ENCODE measurements around the gene UNK.

Gene UNK

DNA sequence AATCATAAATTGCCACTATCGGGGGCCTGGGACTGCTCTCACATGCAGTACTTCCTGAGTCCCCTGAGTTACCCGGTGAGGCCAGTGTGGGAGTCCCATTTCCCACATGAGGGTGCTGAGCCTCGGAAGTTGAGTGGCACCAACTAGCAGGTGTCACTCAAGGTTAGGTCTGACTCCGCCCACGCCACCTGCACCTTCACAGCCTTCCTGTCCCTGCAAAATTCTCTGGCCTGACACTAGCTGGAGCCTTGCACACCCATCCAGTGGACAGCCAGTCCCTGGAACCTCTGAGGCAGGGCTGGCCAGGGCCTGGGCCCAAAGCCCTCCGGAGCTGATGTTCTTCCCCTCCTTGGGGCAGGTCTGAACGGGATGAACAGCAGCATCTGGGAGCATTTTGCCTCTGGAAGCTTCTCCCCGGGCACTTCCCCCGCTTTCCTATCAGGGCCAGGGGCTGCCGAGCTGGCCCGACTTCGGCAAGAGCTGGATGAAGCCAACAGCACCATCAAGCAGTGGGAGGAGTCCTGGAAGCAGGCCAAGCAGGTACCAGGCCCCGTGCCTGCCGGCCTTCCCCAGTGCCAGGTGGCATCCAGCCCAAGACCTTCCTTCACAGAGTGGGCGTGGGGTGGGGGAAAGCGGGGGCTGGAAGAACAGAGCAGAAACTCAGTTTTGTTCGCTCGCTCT is 37.7 kb downstream of the UNK start:
- no peak for DNase-seq

DNA sequence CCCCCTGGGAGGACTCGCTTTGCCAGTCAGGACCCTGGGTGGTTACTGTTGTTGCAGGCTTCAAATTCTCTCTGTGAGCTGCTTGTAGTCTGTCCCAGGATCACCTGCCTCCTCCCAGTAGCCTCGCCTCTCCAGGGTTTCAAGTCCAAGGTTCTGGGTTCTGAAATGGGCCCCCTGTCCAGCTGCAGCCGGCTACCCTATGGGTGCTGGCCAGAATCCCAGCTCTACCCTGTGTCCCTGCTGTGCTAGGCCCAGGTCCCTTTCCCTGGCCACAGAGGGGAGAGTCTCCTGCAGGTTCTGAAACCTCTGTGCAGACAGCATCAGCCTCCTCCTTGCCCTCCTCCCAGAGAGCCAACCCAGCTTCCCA is 38.2 kb downstream of the UNK start:
- no peak for DNase-seq

DNA sequence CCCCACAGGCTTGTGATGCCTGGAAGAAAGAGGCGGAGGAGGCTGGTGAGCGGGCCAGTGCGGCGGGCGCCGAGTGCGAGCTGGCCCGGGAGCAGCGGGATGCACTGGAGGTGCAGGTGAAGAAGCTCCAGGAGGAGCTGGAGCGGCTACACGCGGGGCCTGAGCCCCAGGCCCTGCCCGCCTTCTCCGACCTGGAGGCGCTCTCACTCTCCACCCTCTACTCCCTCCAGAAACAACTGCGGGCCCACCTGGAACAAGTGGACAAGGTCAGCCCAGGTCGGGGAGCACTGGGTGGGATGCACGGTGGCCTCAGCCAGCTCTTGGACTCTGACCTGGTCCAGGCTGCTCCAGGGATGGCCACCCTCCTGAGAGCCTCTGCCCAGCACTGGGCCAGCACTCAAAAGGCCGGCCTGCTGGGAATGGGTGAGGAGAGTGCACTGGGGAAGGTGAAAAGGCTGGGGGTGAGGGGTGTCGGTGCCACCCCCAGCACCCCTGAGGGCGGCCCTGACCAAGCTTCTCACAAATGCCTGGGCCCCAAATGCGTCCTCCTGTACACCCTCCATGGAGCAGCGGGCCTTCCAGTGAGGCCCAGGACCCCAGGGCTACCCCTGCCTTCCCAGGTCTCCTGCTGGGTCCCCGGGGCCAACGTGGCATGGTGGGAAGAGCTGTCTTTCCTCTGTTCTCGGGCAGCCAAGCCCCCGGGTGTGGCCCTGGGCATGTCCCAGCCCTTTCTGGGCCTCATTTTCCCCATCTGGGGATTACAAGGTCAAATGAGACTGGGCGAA is 38.8 kb downstream of the UNK start:
- DNase-seq = no peak

DNA sequence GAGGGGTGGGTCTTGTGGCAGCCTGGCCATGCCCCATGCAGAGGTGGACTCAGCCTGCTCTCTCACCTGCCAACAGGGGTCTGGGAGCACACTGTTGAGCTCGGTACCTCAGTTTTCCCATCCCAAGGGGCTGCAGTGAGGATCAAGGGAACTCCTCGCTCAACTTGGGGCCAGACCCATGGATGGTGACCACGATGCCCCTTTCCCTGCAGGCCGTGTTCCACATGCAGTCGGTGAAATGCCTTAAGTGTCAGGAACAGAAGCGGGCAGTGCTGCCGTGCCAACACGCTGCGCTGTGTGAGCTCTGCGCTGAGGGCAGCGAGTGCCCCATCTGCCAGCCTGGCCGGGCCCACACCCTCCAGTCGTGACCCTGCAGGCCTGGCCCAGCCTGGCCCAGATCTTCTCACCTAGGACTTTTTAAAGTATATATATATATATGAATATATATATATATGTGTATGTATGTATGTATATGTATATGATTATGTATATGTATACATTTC is 39.5 kb downstream of the UNK start:
- DNase-seq = no peak

DNA sequence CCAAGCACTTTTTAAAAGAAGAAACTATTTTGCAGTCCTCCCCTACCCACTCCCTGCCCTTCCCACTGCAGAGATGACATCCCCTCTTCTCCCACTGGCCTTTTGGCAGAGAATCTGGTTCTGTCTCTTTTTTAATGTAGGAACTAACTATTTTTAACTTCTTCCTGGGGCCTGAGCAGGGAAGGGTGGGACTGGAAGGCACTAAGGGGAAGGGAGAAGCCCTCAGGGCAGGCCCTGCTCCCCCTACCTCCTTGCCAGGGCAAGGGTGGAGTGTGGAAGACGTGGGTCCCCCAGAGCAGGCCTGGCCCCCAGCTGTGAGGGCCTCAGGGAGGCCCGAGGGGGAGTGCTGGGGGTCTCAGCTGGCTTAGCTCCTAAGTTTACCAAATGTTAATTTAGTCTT is 40.1 kb downstream of the UNK start:
- no peak for DNase-seq

DNA sequence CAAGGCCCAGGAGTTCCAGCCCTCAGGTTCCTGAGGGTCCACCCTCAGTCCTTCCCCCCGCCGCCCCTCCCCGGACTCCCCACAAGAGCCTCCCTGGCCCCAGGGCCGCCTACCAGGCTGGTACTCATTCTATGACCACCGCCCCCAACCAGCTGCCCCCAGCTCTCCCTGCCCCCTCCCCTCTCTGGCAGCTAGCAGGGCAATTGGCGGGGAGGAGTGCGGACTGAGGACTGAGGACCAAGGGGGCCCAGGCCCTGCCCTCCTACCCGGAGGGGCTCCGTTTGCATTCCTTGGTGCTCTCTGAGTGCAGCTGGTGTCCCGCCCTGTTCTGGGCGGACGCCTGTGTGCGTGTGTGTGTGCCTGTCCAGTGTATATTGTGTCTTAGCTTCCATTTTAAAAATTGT is 40.5 kb downstream of the UNK start:
- DNase-seq = no peak

DNA sequence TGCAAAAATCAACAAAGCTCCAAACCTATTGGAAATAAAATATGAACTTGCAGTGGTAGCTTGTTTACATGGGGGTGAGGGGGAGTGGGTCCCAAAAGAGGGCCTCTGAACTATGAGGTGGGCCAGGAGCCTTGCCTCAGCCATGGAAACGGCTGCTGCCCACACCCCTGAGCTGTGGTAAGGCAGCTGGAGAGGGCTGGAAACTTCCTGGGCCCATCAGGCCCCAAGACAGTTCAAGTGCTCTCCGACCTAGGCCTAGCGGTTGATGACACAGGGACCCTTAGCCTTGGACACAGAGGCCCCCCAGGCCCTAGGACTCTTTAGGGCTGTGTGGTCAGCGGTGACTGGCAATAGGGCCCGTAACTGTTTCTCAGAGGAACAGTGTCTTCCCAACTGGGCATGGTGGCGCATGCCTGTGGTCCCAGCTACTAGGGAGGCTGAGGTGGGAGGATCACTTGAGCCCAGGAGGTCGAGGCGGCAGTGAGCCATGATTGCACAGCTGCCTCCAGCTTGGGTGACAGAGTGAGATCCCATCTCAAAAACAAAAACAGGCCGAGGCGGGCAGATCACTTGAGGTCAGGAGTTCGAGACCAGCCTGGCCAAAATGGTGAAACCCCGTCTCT is 41.3 kb downstream of the UNK start:
- DNase-seq = no peak

DNA sequence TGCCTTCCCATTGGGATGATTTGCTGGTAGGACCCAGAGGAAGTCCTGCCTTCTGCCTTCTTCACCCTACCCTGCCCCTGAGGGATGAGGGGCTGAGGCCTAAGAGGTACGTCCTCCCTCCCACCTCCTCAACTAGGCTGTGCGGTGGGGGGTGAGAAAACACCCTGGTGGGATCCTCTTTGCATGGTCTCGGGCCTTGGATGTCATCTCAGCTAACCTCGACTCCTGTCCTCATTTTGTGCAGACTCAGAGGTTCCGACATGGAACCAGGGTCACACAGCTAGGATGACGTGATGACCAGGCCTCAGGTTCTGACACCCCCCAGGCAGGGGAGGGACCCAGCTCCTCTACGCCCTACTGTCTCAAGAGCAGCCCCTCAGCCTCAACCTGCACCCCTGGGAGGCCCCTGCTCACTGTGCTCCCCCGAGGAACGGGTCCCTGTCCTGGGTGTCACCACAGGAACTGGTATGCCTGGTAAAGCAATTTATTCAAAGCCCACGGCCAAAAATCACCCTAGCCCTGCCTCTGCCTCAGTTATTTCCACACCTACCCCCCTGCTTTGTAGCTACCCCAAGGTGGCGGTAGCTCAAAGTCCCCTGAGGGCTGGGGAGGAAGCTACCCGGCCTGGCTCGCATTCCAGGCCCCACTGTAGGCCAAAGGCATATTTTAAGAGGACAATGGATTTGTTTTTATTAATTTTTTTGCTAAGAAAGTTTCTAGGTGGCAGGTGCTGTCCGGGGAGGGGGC is 42.1 kb downstream of the UNK start:
- no peak for DNase-seq

DNA sequence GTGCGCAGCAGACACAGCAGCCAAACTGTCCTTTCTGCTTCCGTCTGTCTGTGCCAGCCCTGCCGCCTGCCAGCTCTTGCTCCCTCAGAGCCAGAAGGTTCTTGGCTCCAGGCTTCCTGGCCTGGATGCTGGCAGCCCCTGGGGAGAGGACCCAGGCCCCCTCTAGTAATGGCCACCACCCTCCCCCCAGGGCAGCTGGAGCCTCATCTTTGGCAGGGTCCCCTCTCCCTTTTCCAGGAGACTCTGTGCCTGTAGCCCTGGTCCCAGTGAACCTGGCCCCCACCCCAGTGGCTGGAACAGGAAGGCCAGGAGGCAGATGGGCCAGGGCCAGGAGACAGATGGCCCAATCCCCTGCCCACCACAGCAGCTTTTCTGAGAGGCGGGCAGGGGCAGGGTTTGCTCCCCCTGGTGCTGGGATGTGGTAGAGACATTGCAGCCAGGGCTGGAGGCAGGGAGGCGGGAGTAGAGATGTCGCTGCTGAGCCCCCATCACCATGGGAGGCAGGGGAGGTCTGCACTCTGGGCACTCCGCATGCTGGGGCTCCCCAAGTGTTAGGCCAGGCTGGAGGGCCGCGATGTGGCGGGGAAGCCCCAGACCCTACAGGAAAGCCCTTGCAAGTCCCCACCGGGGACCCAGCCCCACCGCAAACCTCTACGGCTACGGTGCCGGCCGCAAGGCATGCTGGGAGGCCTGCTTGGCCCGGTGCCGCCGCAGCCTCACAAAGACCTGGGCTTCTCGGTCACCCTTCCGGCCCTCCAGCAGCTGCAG is 42.9 kb downstream of the UNK start:
- peak; percentile 63 for DNase-seq

DNA sequence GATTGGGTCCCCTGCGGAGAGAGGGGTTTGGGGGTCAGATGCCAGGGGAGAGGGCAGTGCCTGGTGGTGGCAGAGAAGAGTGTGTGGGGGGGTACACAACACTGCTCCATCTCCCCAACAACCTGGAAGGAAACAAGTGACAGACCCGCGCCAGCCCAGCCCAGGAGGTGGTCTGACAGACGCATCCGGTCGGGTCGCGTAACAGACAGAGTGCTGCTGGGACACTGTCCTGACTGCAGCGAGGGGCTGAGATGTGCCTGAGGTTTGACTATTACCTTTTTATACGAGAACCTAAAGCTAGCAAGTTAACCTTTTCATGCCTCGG is 43.4 kb downstream of the UNK start:
- no peak for DNase-seq

DNA sequence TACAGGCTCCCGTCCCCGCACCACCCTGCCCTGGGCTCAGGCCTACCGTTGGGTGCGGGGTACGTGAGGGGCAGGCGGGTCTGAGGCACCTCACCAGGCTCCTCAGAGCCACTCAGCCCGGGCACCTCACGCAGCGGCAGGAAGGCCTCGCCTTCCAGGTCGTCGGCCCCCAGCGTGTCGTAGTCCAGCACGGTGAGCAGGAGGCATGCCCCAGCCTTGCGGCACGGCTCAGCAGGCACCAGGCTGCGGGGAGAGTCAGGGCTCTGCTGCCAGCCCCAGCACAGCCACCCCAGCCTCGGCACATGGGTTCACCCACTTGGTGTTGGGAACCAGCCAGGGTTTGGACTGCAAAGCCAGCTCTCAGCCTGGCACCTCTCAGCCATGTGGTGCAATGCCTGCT is 44.1 kb downstream of the UNK start:
- no peak for DNase-seq

DNA sequence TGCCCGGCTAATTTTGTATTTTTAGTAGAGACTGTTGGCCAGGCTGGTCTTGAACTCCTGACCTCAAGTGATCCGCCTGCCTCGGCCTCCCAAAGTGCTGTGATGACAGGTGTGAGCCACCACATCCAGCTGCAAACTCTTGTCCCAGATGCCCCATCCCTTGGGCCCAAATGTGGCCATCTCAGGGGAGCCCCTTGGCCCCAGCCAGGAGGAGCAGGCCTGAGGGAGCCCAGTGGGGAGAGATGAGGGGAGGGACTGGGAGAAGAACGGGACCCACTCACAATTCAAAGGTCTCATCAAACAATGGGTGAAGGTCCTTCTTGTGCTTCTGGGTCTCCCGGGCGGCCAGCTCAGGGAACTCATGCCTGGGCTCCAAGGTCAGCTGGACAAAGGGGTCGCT is 45.1 kb downstream of the UNK start:
- DNase-seq = no peak

DNA sequence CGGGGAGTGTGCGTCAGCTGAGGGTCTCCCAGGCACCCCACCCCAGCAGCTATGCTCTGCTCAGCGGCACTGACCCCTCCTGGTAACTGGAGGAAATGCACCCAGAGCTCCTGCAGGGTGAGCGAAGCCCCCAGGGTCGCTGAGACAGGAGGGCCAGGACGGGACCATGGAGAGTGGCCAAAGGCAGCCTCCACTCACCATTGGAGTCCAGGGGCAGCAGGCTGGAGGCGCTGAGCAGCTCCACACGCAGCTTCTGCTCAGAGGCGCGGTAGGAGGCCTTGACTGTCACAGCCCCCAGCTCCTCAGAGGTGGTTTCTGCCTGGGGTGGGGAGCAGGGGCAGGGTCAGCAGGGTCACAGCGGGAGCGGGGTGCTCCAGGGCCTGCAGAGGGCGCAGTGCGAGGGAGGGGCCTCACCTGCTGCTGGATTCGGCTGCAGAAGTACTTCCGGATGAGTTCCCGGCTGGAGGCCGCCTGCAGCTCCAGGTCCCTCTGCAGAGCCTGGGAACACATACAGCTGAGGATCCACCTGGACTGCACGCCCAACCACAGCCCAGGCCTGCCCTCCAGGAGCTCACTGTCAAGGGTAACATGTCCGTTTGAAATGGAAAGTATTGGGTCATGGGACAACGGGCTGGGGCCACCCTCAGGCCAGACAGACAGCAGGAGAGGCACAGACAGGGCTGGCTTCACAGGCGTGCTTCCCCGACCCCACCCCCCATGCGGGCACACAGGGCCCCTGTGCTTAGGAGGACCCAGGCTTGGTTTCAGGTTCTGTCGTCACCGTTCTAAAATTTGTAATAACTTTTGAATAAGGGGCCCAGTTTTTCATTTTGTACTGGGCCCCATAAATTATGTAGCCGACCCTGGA is 45.8 kb downstream of the UNK start:
- DNase-seq = no peak

DNA sequence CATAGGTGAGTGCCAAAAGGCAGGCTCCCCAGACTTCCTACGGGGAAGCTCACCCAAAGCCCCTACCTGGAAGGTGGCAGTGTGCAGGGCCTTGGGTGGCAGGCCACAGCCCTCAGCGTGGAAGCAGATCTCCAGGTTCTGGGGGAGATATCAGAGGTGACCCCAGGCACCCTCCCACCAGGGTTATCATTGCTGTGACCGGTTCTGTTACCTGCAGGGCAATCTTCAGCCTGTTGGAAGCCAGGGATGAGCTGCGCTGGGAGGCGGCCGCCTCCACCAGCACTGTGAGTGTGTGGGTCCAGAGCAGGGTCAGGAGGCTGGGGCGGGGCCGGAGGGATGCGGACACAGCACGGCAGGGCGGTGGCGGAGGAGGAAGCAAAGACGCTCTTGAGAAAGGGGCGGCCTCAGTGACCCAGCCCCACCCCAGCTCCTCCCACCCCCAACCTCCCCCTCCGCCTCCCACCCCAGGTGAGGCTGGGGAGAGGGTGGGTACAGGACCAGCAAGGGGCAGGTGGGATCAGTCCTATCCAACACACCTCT is 46.5 kb downstream of the UNK start:
- DNase-seq = no peak

DNA sequence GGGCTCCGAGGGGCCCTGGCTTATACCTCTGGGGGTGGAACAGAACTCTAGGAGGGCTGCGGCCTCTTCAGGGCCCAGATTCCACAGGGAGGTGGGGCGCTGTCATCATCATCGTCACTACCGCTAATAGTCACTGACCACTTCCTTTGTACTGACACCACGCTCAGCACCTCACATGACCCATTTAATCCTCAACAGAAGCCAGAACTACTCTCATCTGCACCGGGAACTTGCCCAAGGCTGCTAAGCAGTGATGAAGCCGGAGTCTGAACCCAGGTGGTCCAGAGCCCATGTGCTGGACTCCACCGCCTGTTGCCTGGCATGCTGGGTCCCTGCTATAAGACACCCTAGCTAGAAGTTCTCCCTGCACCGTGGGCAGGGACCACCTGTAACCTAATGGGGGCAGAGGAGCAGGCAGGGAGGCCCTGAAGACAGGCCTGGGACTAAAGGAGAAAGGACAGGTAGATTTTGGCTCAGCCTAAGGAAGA is 47.6 kb downstream of the UNK start:
- DNase-seq = peak; percentile 59

DNA sequence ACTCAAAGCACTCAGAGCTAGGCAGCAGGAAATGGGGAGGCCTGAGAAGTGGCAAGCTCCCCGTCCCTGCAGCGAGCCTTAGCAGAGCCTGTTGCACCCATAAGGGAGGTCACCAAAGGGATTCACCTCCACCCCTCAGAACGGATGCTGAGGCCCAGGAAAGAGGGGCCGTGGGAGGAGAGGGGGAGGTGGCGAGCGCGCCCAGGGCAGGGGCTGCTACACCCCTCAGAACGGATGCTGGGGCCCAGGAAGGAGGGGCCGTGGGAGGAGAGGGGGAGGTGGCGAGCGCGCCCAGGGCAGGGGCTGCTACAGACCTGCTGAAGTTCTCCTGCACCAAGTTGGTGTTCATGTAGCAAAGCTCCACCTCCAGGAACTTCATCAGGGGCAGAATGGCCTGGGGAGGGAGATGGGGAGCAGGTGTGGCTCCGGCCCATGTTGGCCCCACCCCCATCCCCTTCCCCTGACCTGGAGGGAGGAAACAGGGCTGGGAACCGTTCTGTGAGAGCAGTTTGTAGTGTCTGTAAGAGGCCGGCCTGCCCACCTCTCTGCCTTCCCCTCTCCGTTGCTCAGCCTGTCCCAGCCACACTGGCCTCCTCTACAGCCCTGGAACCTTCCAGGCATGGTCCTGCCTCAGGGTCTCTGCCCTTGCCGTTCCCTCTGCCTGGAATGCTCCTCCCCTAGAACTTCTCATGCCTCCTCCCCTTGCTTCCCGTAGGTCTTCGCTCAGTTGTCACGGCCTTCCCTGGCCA is 48.2 kb downstream of the UNK start:
- no peak for DNase-seq

DNA sequence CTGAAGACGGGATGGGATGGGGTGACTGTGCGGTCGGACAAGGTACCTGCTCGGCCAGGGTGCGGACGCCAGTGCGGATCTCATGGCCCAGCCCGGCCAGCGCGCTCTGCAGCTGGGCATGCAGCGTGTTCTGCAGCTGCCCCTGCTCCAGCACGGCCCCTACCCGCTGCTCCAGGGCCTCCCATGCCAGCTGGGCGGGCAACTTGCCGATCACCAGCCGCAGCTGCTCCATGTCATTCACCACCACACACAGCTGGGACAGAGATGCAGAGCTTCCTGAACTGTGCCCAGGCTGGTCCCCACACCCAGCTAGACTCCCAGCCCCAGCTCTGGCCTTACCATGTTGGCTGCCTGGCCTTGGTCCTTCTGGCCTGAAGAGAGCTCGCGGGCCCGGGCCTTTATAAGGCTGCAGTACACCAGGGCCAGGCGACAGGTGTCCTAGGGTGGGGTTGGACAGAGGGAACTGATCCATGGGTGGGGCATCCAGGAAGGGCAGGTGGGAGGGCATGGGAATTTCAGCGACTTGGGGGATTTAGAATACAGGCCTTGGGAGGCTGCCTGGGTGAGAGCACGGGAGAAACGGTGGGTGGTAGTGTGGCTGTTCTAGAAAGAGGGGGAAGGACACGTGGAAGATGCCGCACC is 49.8 kb downstream of the UNK start:
- no peak for DNase-seq

DNA sequence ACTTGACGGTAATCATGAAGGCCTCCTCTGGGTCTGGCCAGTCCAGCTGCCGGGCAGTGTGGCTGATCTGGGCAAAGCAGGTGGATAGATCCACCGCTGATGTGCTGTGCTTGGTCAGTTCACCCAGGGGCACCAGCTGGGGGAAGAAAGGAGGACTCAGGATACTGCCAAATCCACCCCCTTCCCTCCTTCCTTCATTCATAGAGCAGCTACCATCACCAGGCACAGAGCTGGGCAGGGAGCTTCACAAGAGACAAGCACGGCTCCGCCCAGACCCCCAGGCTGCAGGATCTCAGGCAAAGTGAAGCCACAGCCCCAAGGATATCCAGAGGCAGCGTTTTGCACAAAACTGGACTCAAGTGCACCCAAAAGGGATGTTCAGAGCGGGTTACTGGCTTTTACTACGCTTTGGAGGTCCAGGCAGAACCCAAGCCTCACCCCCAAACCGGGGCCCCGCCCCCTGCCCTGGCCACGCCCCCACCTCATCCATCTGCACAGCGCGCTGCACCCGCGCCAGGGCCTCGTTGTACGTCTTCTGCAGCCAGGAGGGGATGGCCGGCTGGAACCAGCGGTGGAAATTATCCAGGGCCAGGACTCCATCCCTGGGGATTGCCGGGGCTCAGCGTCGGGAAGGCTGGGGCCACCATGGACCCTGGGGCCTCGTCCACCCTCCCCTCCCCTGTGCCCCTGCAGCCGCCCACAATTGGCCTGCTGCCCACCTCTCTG is 50.5 kb downstream of the UNK start:
- no peak for DNase-seq

DNA sequence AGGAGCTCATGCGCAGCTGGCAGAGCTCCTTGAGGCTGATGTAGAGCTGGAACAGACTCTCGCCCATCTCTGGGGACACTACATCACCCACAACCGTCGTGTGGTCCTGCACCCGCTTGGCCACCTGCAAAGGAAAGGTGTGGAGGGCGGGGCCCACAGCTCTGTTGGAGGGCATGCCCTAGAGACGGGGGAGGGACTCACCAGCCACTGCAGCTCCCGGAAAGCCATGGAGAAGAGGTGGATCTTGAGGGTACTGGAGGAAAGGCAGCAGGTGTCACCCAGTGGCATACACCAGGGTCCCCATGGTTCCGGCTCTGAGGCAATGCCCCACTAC is 51.0 kb downstream of the UNK start:
- no peak for DNase-seq
